A673 (cell line): ENCODE data around the gene WFDC5. TPM values are rescaled to one million over a fixed set of nuclear protein-coding genes. Genes with fewer than 3 reads are reported as not detected.

ENCODE experiments used
- BruUV-seq: library from RNA; stranded (reverse); fragments of 400-500 nt; replicated peaks from 2 replicates; lab custom pipeline; 2021; lab: Mats Ljungman, UMichigan
- CTCF ChIA-PET: fragments of 300-600 bp; sonication (Branson Sonifier 250); formaldehyde crosslinking; loops from one replicate; lab custom pipeline; 2022; ENCODE audit warnings: antibody characterized with exemption; lab: Charles Lee
- POLR2A ChIA-PET: fragments of 300-600 bp; sonication (Branson Sonifier 250); formaldehyde crosslinking; loops from one replicate; lab custom pipeline; 2022; ENCODE audit warnings: antibody characterized with exemption; ENCODE audit not compliant: low non-redundant PET; lab: Charles Lee
- DNase-seq: peaks from one replicate; pipeline ENCODE4 v3.0.0-alpha.2; 2015; ENCODE audit warnings: low spot score
- H3K27ac ChIP-seq: fragments of 200-600 bp; sonication (generic); 2 replicates; pipeline ENCODE4 v1.5.1; 2016; ENCODE audit warnings: mixed run types, low read depth, mild to moderate bottlenecking, mixed read lengths, antibody characterized with exemption, low read length; ENCODE audit not compliant: poor library complexity, severe bottlenecking
- H3K27me3 ChIP-seq: fragments of 200-600 bp; sonication (generic); replicated peaks from 2 replicates; pipeline ENCODE4 v1.6.1; 2017; ENCODE audit warnings: mixed run types, low read depth, mild to moderate bottlenecking, mixed read lengths, antibody characterized with exemption, low read length; ENCODE audit not compliant: insufficient read depth, poor library complexity
- H3K36me3 ChIP-seq: fragments of 200-600 bp; sonication (generic); 2 replicates; pipeline ENCODE4 v1.6.1; 2016; ENCODE audit warnings: mixed run types, mild to moderate bottlenecking, mixed read lengths, antibody characterized with exemption, low read length; ENCODE audit not compliant: insufficient read depth, poor library complexity, severe bottlenecking
- H3K4me1 ChIP-seq: fragments of 200-600 bp; sonication (generic); 2 replicates; pipeline ENCODE4 v1.6.1; 2017; ENCODE audit warnings: mixed run types, mild to moderate bottlenecking, mixed read lengths, antibody characterized with exemption, low read length; ENCODE audit not compliant: insufficient read depth, poor library complexity, severe bottlenecking
- H3K4me3 ChIP-seq: fragments of 200-600 bp; sonication (generic); 2 replicates; pipeline ENCODE4 v1.5.1; 2016; ENCODE audit warnings: low read depth, mixed run types, mild to moderate bottlenecking, mixed read lengths, low read length; ENCODE audit not compliant: poor library complexity, severe bottlenecking
- H3K9me3 ChIP-seq: fragments of 200-600 bp; sonication (generic); 2 replicates; pipeline ENCODE4 v1.6.1; 2016; ENCODE audit warnings: mixed run types, low read depth, mild to moderate bottlenecking, mixed read lengths, antibody characterized with exemption, low read length; ENCODE audit not compliant: poor library complexity, severe bottlenecking
- EZH2 ChIP-seq: fragments of 200-600 bp; sonication (generic); IDR thresholded peaks from 2 replicates; pipeline ENCODE4 v1.6.1; 2017; ENCODE audit warnings: borderline replicate concordance, low read depth, mild to moderate bottlenecking, mixed read lengths, antibody characterized with exemption, low read length; ENCODE audit not compliant: poor library complexity, severe bottlenecking
- intact Hi-C: fragments of 100-400 bp; cut with micrococcal nuclease; formaldehyde crosslinking; loops from one replicate; pipeline ENCODE4 v1.10.0; 2022; ENCODE audit not compliant: unreplicated experiment
- total RNA-seq: library from RNA; stranded (reverse); gene quantifications from 2 replicates; pipeline ENCODE4 v1.2.3, GENCODE V29; 2021
- TF ChIP-seq, protein P1 (sequence below): fragments of 300-800, 200-600 bp; sonication (generic); conservative IDR thresholded peaks from 2 replicates; pipeline ENCODE4 v1.5.1; 2017; ENCODE audit warnings: low read depth, mild to moderate bottlenecking, antibody characterized with exemption, low read length, moderate library complexity, mixed read lengths

Gene WFDC5
- total RNA-seq, 1 experiment from 2014 or later: not detected

DNA sequence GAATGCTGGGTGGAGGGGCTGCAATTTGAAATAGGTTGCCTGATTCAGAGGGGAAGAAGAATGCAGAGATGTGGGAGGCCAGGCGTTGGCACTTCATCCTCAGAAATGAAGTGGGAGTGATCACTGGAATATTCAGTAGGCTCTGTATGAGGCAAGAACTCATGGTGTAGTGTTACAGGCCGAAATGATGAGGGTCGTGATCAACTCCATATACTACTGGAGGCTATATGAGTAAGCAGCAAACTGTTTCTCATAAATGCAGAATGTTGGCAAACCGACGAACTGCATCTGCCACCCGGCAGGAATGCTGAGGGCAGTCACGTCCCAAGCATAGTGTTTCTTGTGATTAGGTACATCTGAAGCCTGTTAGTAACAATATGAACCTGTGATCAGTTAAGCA, 26.7 kb downstream of the WFDC5 start:
- no peaks in the 10 kb centered on the region for H3K27me3 ChIP-seq
- H3K4me3 ChIP-seq: no peak overlapping the region
- CTCF ChIA-PET: no interaction called here
- POLR2A ChIA-PET: no interaction called here
- no peaks in the 10 kb centered on the region for H3K4me1 ChIP-seq
- no peak for DNase-seq
- H3K9me3 ChIP-seq: no peaks in the 10 kb centered on the region
- no peak for TF ChIP-seq EZH2
- TF ChIP-seq, protein P1, sequence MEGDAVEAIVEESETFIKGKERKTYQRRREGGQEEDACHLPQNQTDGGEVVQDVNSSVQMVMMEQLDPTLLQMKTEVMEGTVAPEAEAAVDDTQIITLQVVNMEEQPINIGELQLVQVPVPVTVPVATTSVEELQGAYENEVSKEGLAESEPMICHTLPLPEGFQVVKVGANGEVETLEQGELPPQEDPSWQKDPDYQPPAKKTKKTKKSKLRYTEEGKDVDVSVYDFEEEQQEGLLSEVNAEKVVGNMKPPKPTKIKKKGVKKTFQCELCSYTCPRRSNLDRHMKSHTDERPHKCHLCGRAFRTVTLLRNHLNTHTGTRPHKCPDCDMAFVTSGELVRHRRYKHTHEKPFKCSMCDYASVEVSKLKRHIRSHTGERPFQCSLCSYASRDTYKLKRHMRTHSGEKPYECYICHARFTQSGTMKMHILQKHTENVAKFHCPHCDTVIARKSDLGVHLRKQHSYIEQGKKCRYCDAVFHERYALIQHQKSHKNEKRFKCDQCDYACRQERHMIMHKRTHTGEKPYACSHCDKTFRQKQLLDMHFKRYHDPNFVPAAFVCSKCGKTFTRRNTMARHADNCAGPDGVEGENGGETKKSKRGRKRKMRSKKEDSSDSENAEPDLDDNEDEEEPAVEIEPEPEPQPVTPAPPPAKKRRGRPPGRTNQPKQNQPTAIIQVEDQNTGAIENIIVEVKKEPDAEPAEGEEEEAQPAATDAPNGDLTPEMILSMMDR: no peak
- H3K36me3 ChIP-seq: no peaks in the 10 kb centered on the region
- H3K27ac ChIP-seq: no peak overlapping the region
- BruUV-seq: no TSS peak
- intact Hi-C loops: no loop called here

DNA sequence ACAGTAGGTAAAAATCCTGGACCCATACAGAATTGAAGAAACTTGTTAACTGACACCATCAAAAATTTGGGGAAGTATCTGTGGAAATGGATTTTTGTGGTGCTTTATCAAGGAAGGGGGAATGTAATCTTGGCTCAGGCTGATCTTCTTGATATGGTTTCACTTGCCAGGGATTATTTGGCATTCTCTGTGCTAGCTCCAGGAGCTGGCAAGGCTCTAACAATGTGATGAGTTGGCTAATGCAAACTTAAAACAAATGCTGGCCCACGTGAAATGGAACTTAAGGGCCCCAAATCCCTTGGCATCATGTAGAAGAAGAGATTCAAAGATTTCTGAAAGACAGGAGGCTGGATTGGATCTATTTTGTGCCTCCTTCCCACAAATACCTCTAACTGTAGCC, 27.2 kb downstream of the WFDC5 start:
- H3K9me3 ChIP-seq: no peaks in the 10 kb centered on the region
- TF ChIP-seq, protein P1: no peak
- no peak for TF ChIP-seq EZH2
- CTCF ChIA-PET: no interaction called here
- BruUV-seq: no TSS peak
- H3K4me1 ChIP-seq: no peaks in the 10 kb centered on the region
- no peaks in the 10 kb centered on the region for H3K36me3 ChIP-seq
- no peak overlapping the region for H3K4me3 ChIP-seq
- DNase-seq: no peak
- POLR2A ChIA-PET: no interaction called here
- H3K27me3 ChIP-seq: no peaks in the 10 kb centered on the region
- no peak overlapping the region for H3K27ac ChIP-seq
- intact Hi-C loops: no loop called here

DNA sequence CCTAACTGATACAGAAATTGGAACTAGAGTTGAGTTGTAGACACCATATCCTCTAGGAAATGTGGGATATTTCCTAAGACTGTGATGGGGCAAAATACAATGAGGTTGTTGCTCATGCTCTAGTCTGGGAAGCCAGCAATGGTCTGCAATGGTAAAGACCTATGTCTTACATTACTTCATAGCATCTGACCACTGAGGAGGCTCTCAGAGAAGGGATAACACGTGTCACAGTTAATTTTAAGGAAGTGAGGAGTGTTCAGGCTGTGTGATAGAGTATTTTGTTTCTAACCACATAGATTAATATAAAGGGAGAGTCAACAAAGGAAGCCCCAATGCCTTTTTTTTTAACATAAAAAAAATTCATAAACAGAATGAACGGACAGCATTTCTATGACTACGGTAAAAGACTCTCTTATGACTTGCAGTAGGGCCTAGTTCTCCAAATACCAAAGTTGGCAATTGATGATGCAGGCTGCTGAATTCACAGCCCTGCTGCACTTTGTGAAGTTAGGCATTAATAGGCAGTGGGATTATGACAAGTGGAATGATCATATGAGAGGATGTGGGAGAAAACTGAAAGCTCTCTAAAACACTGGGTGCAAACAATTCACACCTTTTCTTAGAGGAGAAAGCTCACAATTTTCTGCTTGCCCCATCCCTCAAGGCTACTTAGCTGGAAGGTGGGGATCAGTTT, 27.7 kb downstream of the WFDC5 start:
- no peaks in the 10 kb centered on the region for H3K4me1 ChIP-seq
- TF ChIP-seq EZH2: no peak
- TF ChIP-seq, protein P1: no peak
- DNase-seq: no peak
- H3K27ac ChIP-seq: no peak overlapping the region
- POLR2A ChIA-PET: no interaction called here
- no TSS peak for BruUV-seq
- H3K27me3 ChIP-seq: no peaks in the 10 kb centered on the region
- no peak overlapping the region for H3K4me3 ChIP-seq
- CTCF ChIA-PET: no interaction called here
- H3K9me3 ChIP-seq: no peaks in the 10 kb centered on the region
- H3K36me3 ChIP-seq: no peaks in the 10 kb centered on the region
- intact Hi-C loops: no loop called here
